Keratinocyte (primary cell): ENCODE results near the gene KBTBD2. TPM values are rescaled to one million over a fixed set of nuclear protein-coding genes. Genes with fewer than 3 reads are reported as not detected.

Experiments
- DNase-seq: peaks from one replicate; pipeline ENCODE4 v3.0.0-alpha.2; 2011; ENCODE audit warnings: low read depth, missing footprints, low spot score
- FAIRE-seq: peaks from 2 replicates; lab custom pipeline; 2011; peaks lifted over from hg19 to GRCh38; lab: Jason Lieb, UNC
- H2AFZ ChIP-seq: 2 replicates; pipeline ENCODE4 v1.6.0; 2012; ENCODE audit warnings: low read length, control low read depth, inconsistent platforms; ENCODE audit not compliant: control insufficient read depth
- H3K27ac ChIP-seq: 2 replicates; pipeline ENCODE4 v1.5.1; 2011; ENCODE audit warnings: low read length; ENCODE audit not compliant: control insufficient read depth, insufficient read depth
- H3K27me3 ChIP-seq: 3 replicates; pipeline ENCODE4 v1.6.0; 2011; ENCODE audit warnings: low read length; ENCODE audit not compliant: control insufficient read depth, insufficient read depth; ENCODE audit errors: extremely low read depth
- H3K36me3 ChIP-seq, 2 experiments: 2 replicates in 1 of 2; 3 replicates in 1 of 2; pipeline ENCODE4 v1.5.1; 2011; ENCODE audit warnings: low read length in 2 of 2, mild to moderate bottlenecking in 1 of 2; ENCODE audit not compliant: control insufficient read depth in 2 of 2, insufficient read depth in 2 of 2; ENCODE audit errors: extremely low read depth in 1 of 2
- H3K4me1 ChIP-seq: 3 replicates; pipeline ENCODE4 v1.5.1; 2011; ENCODE audit warnings: low read length; ENCODE audit not compliant: control insufficient read depth, insufficient read depth; ENCODE audit errors: extremely low read depth
- H3K4me2 ChIP-seq: 3 replicates; pipeline ENCODE4 v1.6.0; 2011; ENCODE audit warnings: low read depth, low read length; ENCODE audit not compliant: control insufficient read depth, insufficient read depth; ENCODE audit errors: extremely low read depth
- H3K4me3 ChIP-seq, 3 experiments: fragments of 200-600 bp in 1 of 3; sonication (generic) in 1 of 3; 2 replicates in 2 of 3; 3 replicates in 1 of 3; pipeline ENCODE4 v1.5.1; 2011 to 2016; ENCODE audit warnings: low read length in 3 of 3, mild to moderate bottlenecking in 3 of 3, control low read depth in 2 of 3, inconsistent platforms in 1 of 3, low read depth in 1 of 3, mixed read lengths in 1 of 3, mixed run types in 1 of 3, moderate library complexity in 1 of 3; ENCODE audit not compliant: control insufficient read depth in 2 of 3, insufficient read depth in 2 of 3; ENCODE audit errors: extremely low read depth in 1 of 3
- H3K79me2 ChIP-seq: 2 replicates; pipeline ENCODE4 v1.6.0; 2012; ENCODE audit warnings: low read length; ENCODE audit not compliant: control insufficient read depth, insufficient read depth
- H3K9ac ChIP-seq: 3 replicates; pipeline ENCODE4 v1.6.0; 2011; ENCODE audit warnings: low read length; ENCODE audit not compliant: control insufficient read depth, insufficient read depth; ENCODE audit errors: extremely low read depth
- H3K9me1 ChIP-seq: 3 replicates; pipeline ENCODE4 v1.6.0; 2011; ENCODE audit warnings: low read length; ENCODE audit not compliant: control insufficient read depth, insufficient read depth; ENCODE audit errors: extremely low read depth
- H3K9me3 ChIP-seq: 2 replicates; pipeline ENCODE4 v1.5.1; 2012; ENCODE audit warnings: low read depth, low read length; ENCODE audit not compliant: control insufficient read depth
- H4K20me1 ChIP-seq: 3 replicates; pipeline ENCODE4 v1.6.0; 2011; ENCODE audit warnings: low read length; ENCODE audit not compliant: control insufficient read depth, insufficient read depth; ENCODE audit errors: extremely low read depth
- EZH2 ChIP-seq: IDR thresholded peaks from one replicate; pipeline ENCODE4 v1.6.1; 2012; ENCODE audit warnings: inconsistent platforms, mild to moderate bottlenecking, low read length, moderate library complexity
- dilution Hi-C: fragments of 300-500 bp; cut with MboI; formaldehyde crosslinking; loops from one replicate; pipeline ENCODE4 v1.7.0; 2020; ENCODE audit warnings: low sequenced_read_pairs; ENCODE audit not compliant: extremely low pct_ligation_motif_present
- polyA plus RNA-seq, 5 experiments: library from polyadenylated mRNA; depleted of rRNA in 3 of 5; stranded (reverse) in 3 of 5; stranded (forward) in 1 of 5; unstranded in 1 of 5; fragments of >200 nt; gene quantifications; 1 replicate in 1 of 5; 2 replicates in 3 of 5; 3 replicates in 1 of 5; pipeline versions ENCODE4 v1.2.1 to v1.2.3, GENCODE V29; 2011 to 2012; ENCODE audit warnings: missing spikeins in 2 of 5, low read depth in 1 of 5, low replicate concordance in 1 of 5
- TF ChIP-seq, protein P1 (sequence below), 3 experiments: IDR thresholded peaks in 1 of 3; conservative IDR thresholded peaks in 1 of 3; optimal IDR thresholded peaks in 1 of 3; 2 replicates in 2 of 3; 3 replicates in 1 of 3; pipeline versions ENCODE3 to v1.5.1; 2011; ENCODE audit warnings: low read length in 3 of 3, mild to moderate bottlenecking in 3 of 3, moderate library complexity in 2 of 3, control low read depth in 1 of 3, inconsistent platforms in 1 of 3; ENCODE audit not compliant: insufficient read depth in 2 of 3; ENCODE audit errors: extremely low read depth in 1 of 3

Gene KBTBD2
- polyA plus RNA-seq, 1 donor (not counting 4 experiments of a cell fraction or from before 2014, with no cell fraction given) = 28.2 TPM

GRCh38 chr7:32888505-32888904 is 3.1 kb downstream of the KBTBD2 start:
- H3K9me1 ChIP-seq = no peaks in the 10 kb centered on the region
- dilution Hi-C loops = no loop called here
- H3K27ac ChIP-seq = no peak overlapping the region
- peaks cover 74% of the 10 kb centered on the region for H3K79me2 ChIP-seq
- no peaks in the 10 kb centered on the region for H4K20me1 ChIP-seq
- H3K9me3 ChIP-seq = no peaks in the 10 kb centered on the region
- no peaks in the 10 kb centered on the region for H3K27me3 ChIP-seq
- FAIRE-seq (no peak), DNase-seq (no peak)
- H3K4me3 ChIP-seq = no peak overlapping the region
- TF ChIP-seq EZH2 = no peak
- TF ChIP-seq, protein P1, sequence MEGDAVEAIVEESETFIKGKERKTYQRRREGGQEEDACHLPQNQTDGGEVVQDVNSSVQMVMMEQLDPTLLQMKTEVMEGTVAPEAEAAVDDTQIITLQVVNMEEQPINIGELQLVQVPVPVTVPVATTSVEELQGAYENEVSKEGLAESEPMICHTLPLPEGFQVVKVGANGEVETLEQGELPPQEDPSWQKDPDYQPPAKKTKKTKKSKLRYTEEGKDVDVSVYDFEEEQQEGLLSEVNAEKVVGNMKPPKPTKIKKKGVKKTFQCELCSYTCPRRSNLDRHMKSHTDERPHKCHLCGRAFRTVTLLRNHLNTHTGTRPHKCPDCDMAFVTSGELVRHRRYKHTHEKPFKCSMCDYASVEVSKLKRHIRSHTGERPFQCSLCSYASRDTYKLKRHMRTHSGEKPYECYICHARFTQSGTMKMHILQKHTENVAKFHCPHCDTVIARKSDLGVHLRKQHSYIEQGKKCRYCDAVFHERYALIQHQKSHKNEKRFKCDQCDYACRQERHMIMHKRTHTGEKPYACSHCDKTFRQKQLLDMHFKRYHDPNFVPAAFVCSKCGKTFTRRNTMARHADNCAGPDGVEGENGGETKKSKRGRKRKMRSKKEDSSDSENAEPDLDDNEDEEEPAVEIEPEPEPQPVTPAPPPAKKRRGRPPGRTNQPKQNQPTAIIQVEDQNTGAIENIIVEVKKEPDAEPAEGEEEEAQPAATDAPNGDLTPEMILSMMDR (optimal IDR thresholded peaks at IDR 0.05 in 1 of 3, IDR thresholded peaks at IDR 0.05 in 1 of 3, conservative IDR thresholded peaks at IDR 0.05 in 1 of 3; ENCODE audit: extremely low read depth in 1 of 3, insufficient read depth in 2 of 3, low read length in 3 of 3) = no peak
- H3K9ac ChIP-seq = no peak overlapping the region
- no peak overlapping the region for H2AFZ ChIP-seq
- no peaks in the 10 kb centered on the region for H3K36me3 ChIP-seq
- no peak overlapping the region for H3K4me2 ChIP-seq
- peaks cover 23% of the 10 kb centered on the region for H3K4me1 ChIP-seq

DNA sequence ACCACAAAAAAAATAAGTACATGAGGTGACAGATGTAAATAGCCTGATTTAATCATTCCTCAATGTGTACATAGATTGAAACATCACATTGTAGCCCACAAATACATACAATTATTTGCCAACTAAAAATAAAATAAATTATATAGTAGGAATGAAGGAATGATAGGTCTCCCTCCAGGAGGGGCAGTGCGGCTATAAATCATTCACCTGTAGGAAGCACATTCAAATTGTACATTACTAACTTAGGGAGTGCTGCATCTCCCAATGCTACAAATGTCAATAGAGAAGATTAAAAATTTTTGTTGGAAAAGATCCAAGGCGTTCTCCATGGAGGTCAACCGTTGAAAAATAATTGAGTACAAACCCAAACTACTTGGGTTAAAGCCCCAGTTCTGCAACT is 4.2 kb downstream of the KBTBD2 start:
- Histone ChIP-seq H3K4me3 (no peak overlapping the region), H3K4me2 (no peak overlapping the region), H3K27me3 (no peaks in the 10 kb centered on the region), H3K9me3 (no peaks in the 10 kb centered on the region), H3K79me2 (peaks cover 85% of the 10 kb centered on the region), H2AFZ (no peak overlapping the region), H3K27ac (no peak overlapping the region), H3K36me3 (no peaks in the 10 kb centered on the region), H3K4me1 (peaks cover 11% of the 10 kb centered on the region), H3K9ac (no peak overlapping the region), H4K20me1 (no peaks in the 10 kb centered on the region), H3K9me1 (no peaks in the 10 kb centered on the region)
- dilution Hi-C loops = no loop called here
- FAIRE-seq (no peak), DNase-seq (no peak)
- TF ChIP-seq EZH2 = no peak
- TF ChIP-seq, protein P1 (optimal IDR thresholded peaks at IDR 0.05 in 1 of 3, IDR thresholded peaks at IDR 0.05 in 1 of 3, conservative IDR thresholded peaks at IDR 0.05 in 1 of 3; ENCODE audit: extremely low read depth in 1 of 3, insufficient read depth in 2 of 3, low read length in 3 of 3) = no peak
